Osteocyte (in vitro differentiated cells): ENCODE data around the gene CRYBG3. TPM values are rescaled to one million over a fixed set of nuclear protein-coding genes. Genes with fewer than 3 reads are reported as not detected.

Experiments used
- DNase-seq: peaks from one replicate; pipeline ENCODE4 v3.0.0; 2021; ENCODE audit warnings: mixed read lengths; ENCODE audit not compliant: unreplicated experiment; ENCODE audit errors: extremely low spot score
- H3K27ac Mint-ChIP-seq: one replicate; pipeline ENCODE4 v1.8.0; 2021; ENCODE audit warnings: mild to moderate bottlenecking, mixed read lengths; ENCODE audit not compliant: unreplicated experiment
- H3K27me3 Mint-ChIP-seq: one replicate; pipeline ENCODE4 v1.8.0; 2021; ENCODE audit warnings: mixed read lengths; ENCODE audit not compliant: unreplicated experiment
- H3K36me3 Mint-ChIP-seq: one replicate; pipeline ENCODE4 v1.8.0; 2021; ENCODE audit warnings: mixed read lengths; ENCODE audit not compliant: unreplicated experiment
- H3K4me1 Mint-ChIP-seq: one replicate; pipeline ENCODE4 v1.8.0; 2021; ENCODE audit warnings: mixed read lengths; ENCODE audit not compliant: unreplicated experiment
- H3K4me3 Mint-ChIP-seq: one replicate; pipeline ENCODE4 v1.8.0; 2021; ENCODE audit warnings: mild to moderate bottlenecking, moderate library complexity, mixed read lengths; ENCODE audit not compliant: unreplicated experiment
- H3K9me3 Mint-ChIP-seq: one replicate; pipeline ENCODE4 v1.8.0; 2021; ENCODE audit warnings: mixed read lengths; ENCODE audit not compliant: unreplicated experiment
- CTCF ChIP-seq: fragments of 200-600 bp; sonication (generic); IDR thresholded peaks from 2 replicates; pipeline ENCODE4 v1.5.0; 2021; ENCODE audit warnings: antibody characterized with exemption, mild to moderate bottlenecking, moderate library complexity
- total RNA-seq: library from RNA; stranded (reverse); gene quantifications from 2 replicates; pipeline ENCODE4 v1.2.1, GENCODE V29; 2021

CRYBG3 gene
- total RNA-seq, 1 donor from 2014 or later = 13.5 TPM

- Mint-ChIP-seq H3K4me1 (peaks cover 7% of the 10 kb centered on the region), H3K27me3 (no peaks in the 10 kb centered on the region), H3K36me3 (peaks cover 21% of the 10 kb centered on the region), H3K4me3 (no peak overlapping the region), H3K27ac (no peak overlapping the region), H3K9me3 (no peaks in the 10 kb centered on the region)
- TF ChIP-seq CTCF = no peak
- DNase-seq = no peak
Measured at GRCh38 chr3:97938444-97938843, 116.6 kb downstream of the CRYBG3 start.

- no peak for TF ChIP-seq CTCF
- peaks cover 15% of the 10 kb centered on the region for H3K4me1 Mint-ChIP-seq
Measured at GRCh38 chr3:97939401-97939800, 117.6 kb downstream of the CRYBG3 start.

DNA sequence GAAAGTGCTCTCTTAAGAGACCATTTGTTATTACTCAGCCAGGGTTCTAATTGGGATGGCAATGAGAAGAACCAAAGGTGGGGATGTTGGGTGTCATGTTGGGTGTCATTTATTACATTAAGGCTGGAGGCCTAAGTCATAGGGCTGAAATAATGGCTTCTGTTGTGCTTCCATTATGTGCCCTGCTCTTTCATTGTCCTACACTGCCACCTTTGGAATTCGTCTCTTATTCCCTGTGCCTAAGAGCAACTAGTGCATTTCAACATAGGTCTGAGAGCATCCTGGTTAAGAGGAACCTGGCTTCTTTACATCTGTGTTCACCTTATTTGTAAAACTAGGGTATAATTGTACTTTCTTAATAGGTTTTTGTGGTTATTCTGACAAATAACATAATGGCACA lies 118.2 kb downstream of the CRYBG3 start:
- DNase-seq = no peak
- H3K4me1 Mint-ChIP-seq = peaks cover 15% of the 10 kb centered on the region
- peaks cover 27% of the 10 kb centered on the region for H3K36me3 Mint-ChIP-seq
- no peaks in the 10 kb centered on the region for H3K27me3 Mint-ChIP-seq
- no peak overlapping the region for H3K4me3 Mint-ChIP-seq
- H3K9me3 Mint-ChIP-seq = no peaks in the 10 kb centered on the region
- no peak overlapping the region for H3K27ac Mint-ChIP-seq
- peak; percentile 15 for TF ChIP-seq CTCF

More at GRCh38 chr3:97939401-97939800, 117.6 kb downstream of the CRYBG3 start:
- H3K4me3 Mint-ChIP-seq = no peak overlapping the region
- H3K9me3 Mint-ChIP-seq = no peaks in the 10 kb centered on the region
- no peaks in the 10 kb centered on the region for H3K27me3 Mint-ChIP-seq
- no peak for DNase-seq
- H3K36me3 Mint-ChIP-seq = peaks cover 27% of the 10 kb centered on the region
- H3K27ac Mint-ChIP-seq = no peak overlapping the region

GRCh38 chr3:97942801-97943546 lies 121.2 kb downstream of the CRYBG3 start:
- TF ChIP-seq CTCF = no peak
- no peak for DNase-seq
- no peaks in the 10 kb centered on the region for H3K27me3 Mint-ChIP-seq
- peaks cover 31% of the 10 kb centered on the region for H3K36me3 Mint-ChIP-seq
- no peak overlapping the region for H3K4me3 Mint-ChIP-seq
- H3K4me1 Mint-ChIP-seq = peaks cover 15% of the 10 kb centered on the region
- H3K9me3 Mint-ChIP-seq = no peaks in the 10 kb centered on the region
- no peak overlapping the region for H3K27ac Mint-ChIP-seq

DNA sequence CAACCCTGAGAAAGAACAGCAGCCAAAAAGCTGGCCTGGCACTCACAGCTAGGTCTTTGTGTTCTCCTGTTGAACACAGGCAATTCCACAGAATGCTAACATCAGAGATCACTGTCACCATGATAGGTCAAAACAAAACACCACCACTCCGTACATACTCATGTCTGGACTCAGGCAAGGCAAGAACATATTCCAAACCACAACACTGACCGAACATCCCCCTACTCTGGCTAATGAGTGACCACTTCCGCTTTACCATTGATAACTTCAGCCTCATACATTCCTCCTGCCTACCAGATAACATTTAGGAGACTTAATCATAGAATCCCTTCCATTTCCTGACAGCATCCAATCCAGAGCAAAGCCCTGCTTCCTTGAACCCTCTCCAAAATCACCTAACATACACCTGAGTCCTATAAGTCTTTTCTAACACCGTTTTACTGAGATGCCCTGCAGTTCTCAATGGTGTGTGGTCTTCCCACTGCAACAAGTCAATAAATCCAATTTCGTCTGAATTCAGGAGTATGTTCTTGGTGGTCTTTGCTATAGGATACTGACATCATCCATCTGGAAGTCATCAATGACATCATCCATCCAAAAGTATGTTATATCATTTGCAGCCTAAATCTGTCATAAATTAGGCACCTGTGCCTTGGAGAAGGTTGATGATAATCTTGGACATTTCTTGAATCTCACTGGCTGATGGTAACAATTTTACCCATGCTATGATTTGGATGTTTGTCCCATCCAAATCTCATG lies 126.7 kb downstream of the CRYBG3 start:
- peaks cover 52% of the 10 kb centered on the region for H3K36me3 Mint-ChIP-seq
- no peak for DNase-seq
- TF ChIP-seq CTCF = no peak

More for the DNA sequence above, 126.7 kb downstream of the CRYBG3 start:
- Mint-ChIP-seq H3K4me3 (no peak overlapping the region), H3K27ac (no peak overlapping the region), H3K9me3 (no peaks in the 10 kb centered on the region), H3K4me1 (peaks cover 6% of the 10 kb centered on the region), H3K27me3 (no peaks in the 10 kb centered on the region)
